Activated T-helper 2 cell treated with anti-CD3 and anti-CD28 coated beads, Interferon-gamma antibody, Interleukin-2, Interleukin-4, amounts not matched to agents 10 μg/mL and 5 μg/mL and 100 μg/mL, durations not matched to agents 14 hours and 24 hours and 36 hours (primary cell): ENCODE data around the gene LKAAEAR1. TPM values are rescaled to one million over a fixed set of nuclear protein-coding genes. Genes with fewer than 3 reads are reported as not detected.

ENCODE experiments used
- DNase-seq: peaks from one replicate; pipeline ENCODE4 v3.0.0; 2021; ENCODE audit warnings: low spot score
- H3K27ac Mint-ChIP-seq: one replicate; pipeline ENCODE4 v1.8.0; 2021; ENCODE audit warnings: mixed read lengths
- H3K27me3 Mint-ChIP-seq: one replicate; pipeline ENCODE4 v1.8.0; 2021; ENCODE audit warnings: low read depth, mixed read lengths
- H3K36me3 Mint-ChIP-seq: one replicate; pipeline ENCODE4 v1.8.0; 2021; ENCODE audit warnings: low read depth, mixed read lengths
- H3K4me1 Mint-ChIP-seq: one replicate; pipeline ENCODE4 v1.8.0; 2021; ENCODE audit warnings: low read depth, mixed read lengths
- H3K4me3 Mint-ChIP-seq: one replicate; pipeline ENCODE4 v1.8.0; 2021; ENCODE audit warnings: low read depth, mild to moderate bottlenecking, moderate library complexity, mixed read lengths
- H3K9me3 Mint-ChIP-seq: one replicate; pipeline ENCODE4 v1.8.0; 2021; ENCODE audit warnings: mixed read lengths
- intact Hi-C: fragments of 100-400 bp; cut with micrococcal nuclease; formaldehyde crosslinking; loops from one replicate; pipeline ENCODE4 v1.15.1; 2023
- total RNA-seq: library from RNA; stranded (reverse); gene quantifications from 2 replicates; pipeline ENCODE4 v1.2.3, GENCODE V29; 2022

LKAAEAR1 gene
- total RNA-seq, 1 donor from 2014 or later, result 0.21 TPM

DNA sequence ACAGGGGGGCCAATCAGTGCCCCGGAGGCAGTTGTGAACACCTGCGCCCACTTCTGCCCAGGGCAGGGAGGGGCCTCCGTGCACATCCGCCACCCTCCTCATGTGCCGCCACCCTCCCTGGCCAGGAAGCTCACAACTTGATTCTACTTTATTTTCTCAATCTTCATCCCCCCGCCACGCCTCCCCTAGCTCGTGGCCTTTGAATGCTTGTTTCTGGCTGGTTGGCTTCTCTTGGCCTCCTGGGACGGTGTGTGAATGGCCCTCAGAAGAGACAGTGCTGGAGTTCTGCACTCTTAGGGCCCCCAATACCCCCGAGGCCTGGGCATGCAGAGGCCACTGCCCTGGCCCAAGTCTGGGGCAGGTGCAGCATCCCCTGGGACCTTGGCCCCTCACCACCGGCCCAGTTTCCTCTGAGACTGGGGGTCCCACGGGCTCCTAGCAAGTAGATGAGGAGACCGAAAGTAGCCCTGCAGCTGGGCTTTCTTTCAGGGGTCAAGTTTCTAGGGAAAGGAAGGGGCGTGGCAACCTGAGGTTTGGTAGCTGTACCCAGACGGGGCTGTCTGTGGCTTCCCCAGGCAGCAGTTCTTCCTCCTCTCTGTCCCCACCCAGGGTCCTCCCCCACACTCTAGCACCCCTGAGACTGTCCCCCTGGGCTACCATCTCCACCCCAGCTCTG is 6.2 kb downstream of the LKAAEAR1 start:
- peaks cover 19% of the 10 kb centered on the region for H3K4me1 Mint-ChIP-seq
- H3K9me3 Mint-ChIP-seq, result no peaks in the 10 kb centered on the region
- peak overlapping the region; percentile 79 for H3K27ac Mint-ChIP-seq
- peak overlapping the region; percentile 95 for H3K4me3 Mint-ChIP-seq
- intact Hi-C loops, result loop anchor here (1.0 to 5.0 kb wide), 3 partner anchors 12 to 96 kb away; partner anchors contain the start of genes PRPF6 and TCEA2
- peaks cover 21% of the 10 kb centered on the region for H3K36me3 Mint-ChIP-seq
- H3K27me3 Mint-ChIP-seq, result peaks cover 15% of the 10 kb centered on the region
- peak; percentile 70 for DNase-seq

DNA sequence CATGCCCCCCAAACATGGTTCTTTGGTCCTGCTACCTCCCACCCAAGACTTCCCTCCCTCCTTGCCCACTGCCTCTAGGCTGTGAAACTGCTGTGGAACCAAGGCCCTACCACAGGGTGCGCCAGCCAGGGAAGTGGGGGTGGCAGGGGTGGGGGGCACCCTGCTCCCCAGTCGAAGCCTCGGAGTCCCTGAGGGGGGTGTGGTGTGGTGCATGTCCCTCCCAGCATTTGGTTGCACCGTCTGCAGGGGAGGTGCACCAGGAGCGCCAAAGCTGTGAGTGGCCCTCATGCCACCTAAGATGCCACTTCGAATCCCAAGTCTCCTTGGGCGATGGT is 6.7 kb downstream of the LKAAEAR1 start:
- Mint-ChIP-seq H3K4me1 (peaks cover 16% of the 10 kb centered on the region), H3K4me3 (peak overlapping the region; percentile 95), H3K36me3 (peaks cover 25% of the 10 kb centered on the region), H3K27ac (peak overlapping the region; percentile 79), H3K9me3 (no peaks in the 10 kb centered on the region), H3K27me3 (peaks cover 10% of the 10 kb centered on the region)
- DNase-seq, result no peak
- intact Hi-C loops, result loop anchor here (1.0 to 5.0 kb wide), 2 partner anchors 11 to 95 kb away; partner anchors contain the start of gene PRPF6

DNA sequence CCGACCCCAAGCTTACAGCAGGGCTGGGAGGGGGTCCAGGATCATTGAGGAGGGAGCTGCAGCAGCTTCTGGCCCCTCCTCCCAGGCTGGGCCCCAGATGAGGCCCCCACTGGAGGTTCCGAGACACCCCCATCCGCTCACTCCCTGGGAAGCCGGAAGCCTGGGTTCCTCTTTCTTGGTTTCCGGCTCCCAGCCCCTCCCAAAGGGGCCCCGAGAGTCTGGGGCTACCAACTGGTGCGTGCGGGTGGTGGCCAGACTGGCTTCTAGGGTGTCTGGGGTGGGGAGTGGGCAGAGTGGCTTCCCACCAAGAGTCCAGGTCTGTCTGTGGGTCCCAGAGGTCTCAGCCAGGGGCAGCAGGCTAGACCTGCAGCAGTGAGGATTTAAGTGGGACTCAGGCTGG is 7.1 kb downstream of the LKAAEAR1 start:
- H3K4me3 Mint-ChIP-seq, result peak overlapping the region; percentile 95
- DNase-seq, result no peak
- H3K27ac Mint-ChIP-seq, result peak overlapping the region; percentile 79
- H3K36me3 Mint-ChIP-seq, result peaks cover 29% of the 10 kb centered on the region
- H3K9me3 Mint-ChIP-seq, result no peaks in the 10 kb centered on the region
- intact Hi-C loops, result loop anchor here (1.0 to 5.0 kb wide), 2 partner anchors 11 to 95 kb away; partner anchors contain the start of gene PRPF6
- H3K27me3 Mint-ChIP-seq, result peaks cover 8% of the 10 kb centered on the region
- peaks cover 17% of the 10 kb centered on the region for H3K4me1 Mint-ChIP-seq

DNA sequence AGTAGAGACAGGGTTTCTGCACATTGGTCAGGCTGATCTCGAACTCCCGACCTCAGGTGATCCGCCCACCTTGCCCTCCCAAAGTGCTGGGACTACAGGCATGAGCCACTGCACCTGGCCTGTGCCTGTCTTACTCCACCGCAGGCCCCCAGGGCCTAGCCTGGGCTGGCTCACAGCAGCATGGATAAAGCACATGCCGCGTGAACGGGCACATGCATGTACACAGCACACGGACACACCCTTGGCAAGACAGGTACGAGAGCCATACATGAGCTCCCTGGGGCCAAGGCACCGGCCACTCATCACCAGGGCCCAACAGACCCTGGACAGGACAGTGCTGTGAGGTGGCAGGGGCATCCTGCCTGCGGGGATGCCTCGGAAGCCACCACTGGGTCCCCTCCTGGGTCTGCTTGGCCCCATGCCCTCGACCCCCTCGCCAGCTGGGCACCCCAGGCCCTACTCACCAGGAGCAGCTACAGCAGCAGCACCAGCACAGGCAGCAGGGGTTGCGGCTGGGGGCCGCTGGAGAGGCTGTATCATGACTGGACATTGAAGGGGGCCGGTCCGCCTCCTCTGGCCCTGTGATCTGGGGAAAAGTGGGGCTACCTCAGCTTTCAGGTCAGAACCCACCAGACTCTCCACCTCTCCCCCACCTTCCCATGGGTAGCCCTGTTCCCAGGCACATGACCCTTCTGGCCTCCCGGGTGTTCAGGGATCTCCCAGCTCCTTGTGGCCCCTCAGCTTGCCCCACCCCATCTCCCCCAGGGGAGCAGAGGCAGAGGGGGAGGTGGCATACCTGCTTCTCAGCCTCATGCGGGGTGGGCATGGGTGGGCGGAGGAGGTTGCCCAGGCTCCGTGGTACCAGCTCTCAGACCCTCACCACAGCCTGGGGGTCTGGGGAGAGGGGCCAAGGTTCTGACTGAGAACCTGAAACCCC is 7.9 kb downstream of the LKAAEAR1 start:
- H3K4me3 Mint-ChIP-seq, result peak overlapping the region; percentile 30
- intact Hi-C loops, result loop anchor here (5.0 kb wide), 1 partner anchor 94 kb away; the partner anchor contains the start of gene PRPF6
- H3K9me3 Mint-ChIP-seq, result no peaks in the 10 kb centered on the region
- H3K27ac Mint-ChIP-seq, result no peak overlapping the region
- peaks cover 30% of the 10 kb centered on the region for H3K36me3 Mint-ChIP-seq
- peaks cover 2% of the 10 kb centered on the region for H3K27me3 Mint-ChIP-seq
- H3K4me1 Mint-ChIP-seq, result peaks cover 14% of the 10 kb centered on the region
- DNase-seq, result no peak

DNA sequence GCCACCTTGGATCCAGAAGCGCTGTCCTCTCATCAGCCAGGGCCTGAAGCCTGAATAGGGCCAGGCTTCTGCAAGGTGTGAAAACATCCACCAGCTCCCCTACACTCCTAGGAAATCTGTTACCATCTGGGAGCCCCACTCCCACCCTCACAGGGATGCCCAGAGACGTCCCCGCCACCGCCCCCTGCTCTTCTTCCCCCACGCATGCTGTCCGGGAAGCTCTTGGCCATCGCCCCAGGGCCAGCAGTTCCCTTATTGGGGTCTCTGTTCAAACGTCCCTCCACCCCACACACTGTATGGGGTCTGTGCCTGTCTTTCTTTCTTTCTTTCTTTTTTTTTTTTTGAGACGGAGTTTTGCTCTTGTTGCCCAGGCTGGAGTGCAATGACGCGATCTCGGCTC is 8.6 kb downstream of the LKAAEAR1 start:
- DNase-seq, result no peak
- Mint-ChIP-seq H3K4me1 (peaks cover 13% of the 10 kb centered on the region), H3K27me3 (no peaks in the 10 kb centered on the region), H3K4me3 (no peak overlapping the region), H3K9me3 (no peaks in the 10 kb centered on the region), H3K36me3 (peaks cover 30% of the 10 kb centered on the region), H3K27ac (no peak overlapping the region)
- intact Hi-C loops, result loop anchor here (5.0 kb wide), 1 partner anchor 93 kb away; the partner anchor contains the start of gene PRPF6

DNA sequence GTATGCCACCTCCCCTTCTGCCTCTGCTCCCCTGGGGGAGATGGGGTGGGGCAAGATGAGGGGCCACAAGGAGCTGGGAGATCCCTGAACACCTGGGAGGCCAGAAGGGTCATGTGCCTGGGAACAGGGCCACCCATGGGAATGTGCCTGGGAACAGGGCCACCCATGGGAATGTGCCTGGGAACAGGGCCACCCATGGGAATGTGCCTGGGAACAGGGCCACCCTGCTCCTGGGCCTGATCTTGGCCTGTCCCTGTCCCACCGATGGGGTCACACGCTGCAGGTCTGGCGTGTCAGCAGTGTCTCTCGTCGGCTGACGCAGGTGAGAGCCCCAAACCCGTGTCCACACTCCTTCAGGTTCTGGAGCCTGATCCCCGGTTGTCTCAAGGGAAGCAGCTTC is 9.2 kb downstream of the LKAAEAR1 start:
- no peak for DNase-seq
- Mint-ChIP-seq H3K9me3 (no peaks in the 10 kb centered on the region), H3K4me1 (peaks cover 10% of the 10 kb centered on the region), H3K4me3 (no peak overlapping the region), H3K27ac (no peak overlapping the region), H3K36me3 (peaks cover 30% of the 10 kb centered on the region), H3K27me3 (no peaks in the 10 kb centered on the region)
- intact Hi-C loops, result loop anchor here (5.0 kb wide), 1 partner anchor 93 kb away; the partner anchor contains the start of gene PRPF6

DNA sequence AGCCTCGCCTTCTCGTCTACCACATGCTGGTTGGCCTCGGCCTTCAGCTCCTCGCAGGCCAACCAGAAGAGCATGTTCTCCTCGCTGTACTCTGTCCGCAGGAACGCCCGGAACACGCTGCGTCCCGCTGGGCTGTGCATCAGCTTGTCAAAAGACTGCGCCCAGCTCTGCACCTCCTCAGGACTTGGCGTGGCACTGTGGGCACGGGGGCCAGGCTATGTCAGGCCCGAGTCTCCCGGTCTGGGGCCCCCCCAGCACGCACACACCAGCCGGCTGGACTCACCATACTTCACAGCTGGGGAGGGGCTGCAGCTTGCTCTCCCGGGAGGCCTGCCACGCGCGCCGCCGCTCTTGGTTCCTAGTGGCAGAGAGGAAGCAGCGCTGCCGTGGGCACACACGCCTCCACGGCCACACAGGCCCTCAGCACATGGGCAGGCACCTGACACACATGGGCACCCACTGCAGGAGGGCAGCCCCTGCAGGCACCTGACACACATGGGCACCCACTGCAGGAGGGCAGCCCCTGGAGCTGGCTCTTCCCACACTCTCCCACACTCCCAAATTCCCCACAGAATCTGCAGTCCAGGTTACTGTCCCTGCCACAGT is 9.9 kb downstream of the LKAAEAR1 start:
- no peak overlapping the region for H3K27ac Mint-ChIP-seq
- no peak for DNase-seq
- intact Hi-C loops, result no loop called here
- no peak overlapping the region for H3K4me3 Mint-ChIP-seq
- peaks cover 30% of the 10 kb centered on the region for H3K36me3 Mint-ChIP-seq
- peaks cover 10% of the 10 kb centered on the region for H3K4me1 Mint-ChIP-seq
- H3K27me3 Mint-ChIP-seq, result no peaks in the 10 kb centered on the region
- H3K9me3 Mint-ChIP-seq, result no peaks in the 10 kb centered on the region

DNA sequence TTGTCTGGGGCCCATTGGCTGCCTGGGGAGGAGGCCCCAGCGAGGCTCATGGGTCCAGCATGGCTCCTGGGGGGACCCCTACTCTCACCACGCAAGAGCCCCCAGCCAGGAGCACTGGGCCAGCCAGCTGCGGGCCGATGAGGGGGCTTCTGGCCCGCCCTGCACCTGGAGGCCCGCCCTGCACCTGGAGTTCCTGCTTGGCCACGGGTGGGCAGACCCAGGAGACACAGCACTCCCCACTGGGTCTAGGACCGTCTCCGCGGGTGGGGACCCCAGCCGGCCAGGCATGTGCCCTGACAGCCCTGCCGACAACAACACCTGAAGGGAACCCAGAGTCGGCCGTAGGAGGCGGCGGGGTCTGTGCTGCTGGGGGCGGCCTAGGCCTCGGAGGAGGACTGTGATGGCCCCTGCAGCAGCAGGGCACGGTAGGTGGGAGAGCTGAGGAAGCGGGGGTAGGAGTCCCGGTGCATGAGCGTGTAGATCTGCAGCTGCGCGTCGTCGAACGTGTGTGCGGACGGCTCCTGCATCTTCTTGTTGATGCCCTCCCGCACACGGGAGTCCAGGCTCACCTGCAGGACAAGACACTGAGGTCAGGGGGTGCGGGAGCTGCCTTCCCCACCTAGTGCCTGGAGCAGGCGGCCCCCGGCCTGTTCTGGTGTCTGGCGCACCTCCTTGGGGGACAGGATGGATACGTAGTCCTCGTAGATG is 10.6 kb downstream of the LKAAEAR1 start:
- DNase-seq, result no peak
- intact Hi-C loops, result no loop called here
- peaks cover 27% of the 10 kb centered on the region for H3K36me3 Mint-ChIP-seq
- peaks cover 8% of the 10 kb centered on the region for H3K4me1 Mint-ChIP-seq
- no peaks in the 10 kb centered on the region for H3K27me3 Mint-ChIP-seq
- H3K27ac Mint-ChIP-seq, result no peak overlapping the region
- H3K4me3 Mint-ChIP-seq, result no peak overlapping the region
- no peaks in the 10 kb centered on the region for H3K9me3 Mint-ChIP-seq

DNA sequence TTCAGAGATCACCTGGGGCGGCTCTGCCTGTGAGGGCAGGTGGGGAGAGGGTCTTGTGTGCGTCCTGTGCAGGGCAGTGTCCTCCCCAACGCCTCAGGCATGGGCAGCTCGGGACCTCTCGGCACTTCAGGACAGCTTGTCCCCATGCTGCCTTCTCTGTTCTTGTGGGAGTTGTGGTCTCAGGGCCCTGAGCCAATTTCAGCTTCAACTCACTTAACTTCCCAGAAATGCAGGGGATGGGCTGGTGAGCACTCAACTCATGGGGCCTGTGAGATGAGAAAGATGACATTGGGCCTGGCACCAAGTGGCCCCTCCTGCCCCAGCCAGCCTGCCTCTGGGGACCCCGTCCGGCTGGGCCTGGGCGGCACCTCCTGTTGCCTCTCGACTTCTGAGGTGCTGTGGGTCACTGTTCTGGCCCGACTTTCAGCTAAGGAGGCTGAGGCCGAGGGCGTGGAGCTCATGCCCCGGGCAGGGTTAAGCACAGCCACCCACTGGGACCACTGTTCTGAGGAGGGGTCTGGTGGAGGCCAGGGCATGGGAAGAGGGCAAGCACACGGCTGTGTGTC is 11.6 kb downstream of the LKAAEAR1 start:
- no peaks in the 10 kb centered on the region for H3K27me3 Mint-ChIP-seq
- H3K4me1 Mint-ChIP-seq, result peaks cover 6% of the 10 kb centered on the region
- no peaks in the 10 kb centered on the region for H3K9me3 Mint-ChIP-seq
- no peak overlapping the region for H3K4me3 Mint-ChIP-seq
- peaks cover 24% of the 10 kb centered on the region for H3K36me3 Mint-ChIP-seq
- no peak for DNase-seq
- intact Hi-C loops, result no loop called here
- no peak overlapping the region for H3K27ac Mint-ChIP-seq

DNA sequence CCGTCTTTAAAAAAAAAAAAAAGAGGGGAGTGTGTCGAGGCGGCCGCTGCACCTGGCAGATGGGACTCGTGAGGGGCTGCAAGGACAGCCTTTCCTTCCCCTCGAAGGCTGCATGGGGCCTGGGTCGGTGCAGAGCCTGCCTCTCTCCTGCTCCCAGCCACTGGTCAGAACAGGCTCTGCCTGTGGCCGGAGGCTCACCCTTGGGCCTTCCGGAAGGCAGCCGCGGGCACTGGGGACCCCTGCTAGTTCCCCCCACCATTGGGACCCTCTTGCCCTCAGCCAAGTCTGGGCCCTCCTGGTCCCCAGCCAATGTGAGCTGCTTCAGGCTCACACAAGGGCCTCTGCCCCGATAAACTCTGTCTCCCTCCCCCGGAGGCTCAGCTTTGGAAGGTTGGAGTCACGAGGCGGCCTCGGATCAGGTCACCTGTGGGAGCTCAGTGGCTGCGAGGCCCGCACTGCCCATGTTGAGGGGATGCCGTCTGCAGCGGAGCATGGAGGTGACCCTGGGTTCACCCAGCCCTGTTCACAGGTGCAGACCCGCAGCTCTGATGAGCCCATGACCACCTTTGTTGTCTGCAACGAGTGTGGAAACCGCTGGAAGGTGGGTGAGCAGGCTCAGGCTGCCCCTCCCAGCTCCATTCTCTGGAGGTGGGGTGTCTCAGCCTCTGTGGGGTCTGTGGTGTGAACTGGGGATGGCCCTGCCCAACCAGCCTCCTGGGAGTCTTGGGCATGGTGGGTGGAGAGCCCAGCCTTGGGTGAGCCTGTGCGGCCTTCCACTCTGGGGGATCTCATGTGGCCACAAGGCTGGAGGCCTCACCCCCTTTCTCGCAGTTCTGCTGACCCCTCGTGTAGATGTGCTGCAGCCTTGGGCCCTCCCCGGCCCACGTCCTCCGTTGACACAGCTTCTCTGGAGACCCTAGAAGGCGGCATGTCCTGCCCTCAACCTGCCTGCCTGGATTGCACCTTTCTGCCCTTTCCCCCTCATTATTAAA is 12.6 kb downstream of the LKAAEAR1 start:
- DNase-seq, result no peak
- Mint-ChIP-seq H3K4me3 (no peak overlapping the region), H3K27ac (no peak overlapping the region), H3K4me1 (peaks cover 14% of the 10 kb centered on the region), H3K27me3 (no peaks in the 10 kb centered on the region), H3K9me3 (no peaks in the 10 kb centered on the region), H3K36me3 (peaks cover 24% of the 10 kb centered on the region)
- intact Hi-C loops, result no loop called here

DNA sequence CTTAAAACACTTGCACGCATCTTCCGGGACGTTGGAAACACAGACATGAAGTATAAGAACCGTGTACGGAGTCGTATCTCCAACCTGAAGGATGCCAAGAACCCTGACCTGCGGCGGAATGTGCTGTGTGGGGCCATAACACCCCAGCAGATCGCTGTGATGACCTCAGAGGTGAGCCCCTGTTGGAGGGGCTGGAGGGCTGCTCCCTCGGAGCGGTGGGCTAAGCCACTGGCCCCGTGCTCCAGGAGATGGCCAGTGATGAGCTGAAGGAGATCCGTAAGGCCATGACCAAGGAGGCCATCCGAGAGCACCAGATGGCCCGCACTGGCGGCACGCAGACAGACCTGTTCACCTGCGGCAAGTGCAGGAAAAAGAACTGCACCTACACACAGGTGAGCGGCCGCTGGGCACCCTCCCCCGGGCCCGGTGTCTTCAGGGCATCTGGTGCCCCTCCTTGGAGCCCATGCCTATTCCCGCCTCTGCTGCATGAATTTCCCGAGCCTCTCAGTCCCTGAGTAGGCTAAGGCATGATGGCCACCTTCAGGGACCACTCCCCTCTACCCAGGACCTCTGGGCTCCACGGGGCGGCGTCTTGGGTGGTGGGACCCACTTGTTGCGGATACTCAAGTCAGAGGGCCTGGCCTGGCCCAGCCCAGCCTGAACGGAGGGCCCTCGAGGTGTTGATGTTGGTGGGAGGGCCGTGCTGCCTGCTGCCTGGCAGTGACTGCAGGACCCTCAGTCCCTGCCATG is 13.8 kb downstream of the LKAAEAR1 start:
- peaks cover 27% of the 10 kb centered on the region for H3K4me1 Mint-ChIP-seq
- no peak for DNase-seq
- H3K27me3 Mint-ChIP-seq, result no peaks in the 10 kb centered on the region
- H3K4me3 Mint-ChIP-seq, result no peak overlapping the region
- H3K27ac Mint-ChIP-seq, result no peak overlapping the region
- H3K9me3 Mint-ChIP-seq, result no peaks in the 10 kb centered on the region
- intact Hi-C loops, result no loop called here
- peaks cover 19% of the 10 kb centered on the region for H3K36me3 Mint-ChIP-seq
